GDM1 (cell line): ENCODE measurements around the gene CD300A.
A peak's percentile ranks its signal among the peaks of the same experiment; 100 is the strongest.
"Not testable (repeated sequence)": the region's sequence is repeated elsewhere in the genome, so short reads cannot be mapped to it uniquely, and the experiment has no call there.

Source experiments
- DNase-seq: peaks from one replicate; lab custom pipeline; 2025; lab: John Stamatoyannopoulos, UW

The CD300A gene

GRCh38 chr17:74478420-74479100 is 12.1 kb downstream of the CD300A start:
- DNase-seq, result no peak

GRCh38 chr17:74480290-74480689 is 13.9 kb downstream of the CD300A start:
- no peak for DNase-seq

- DNase-seq, result no peak
Measured at GRCh38 chr17:74481621-74482020, 15.2 kb downstream of the CD300A start.

- DNase-seq, result no peak
Measured at GRCh38 chr17:74484066-74484465, 17.6 kb downstream of the CD300A start.

- DNase-seq, result no peak
Measured at GRCh38 chr17:74485022-74485743, 18.7 kb downstream of the CD300A start.

GRCh38 chr17:74485841-74486240 is 19.4 kb downstream of the CD300A start:
- no peak for DNase-seq

- DNase-seq, result not testable (repeated sequence)
Measured at GRCh38 chr17:74488276-74488675, 21.8 kb downstream of the CD300A start.

- DNase-seq, result no peak
Measured at GRCh38 chr17:74490716-74491115, 24.3 kb downstream of the CD300A start.

GRCh38 chr17:74491626-74492025 is 25.2 kb downstream of the CD300A start:
- DNase-seq, result no peak

- peak; percentile 54 for DNase-seq
Measured at GRCh38 chr17:74493331-74493833, 26.9 kb downstream of the CD300A start.

GRCh38 chr17:74497471-74497870 is 31.0 kb downstream of the CD300A start:
- DNase-seq, result no peak

GRCh38 chr17:74499992-74500391 is 33.6 kb downstream of the CD300A start:
- DNase-seq, result no peak

GRCh38 chr17:74502861-74503260 is 36.4 kb downstream of the CD300A start:
- no peak for DNase-seq

GRCh38 chr17:74503949-74504348 is 37.5 kb downstream of the CD300A start:
- not testable (repeated sequence) for DNase-seq

GRCh38 chr17:74508156-74508555 is 41.7 kb downstream of the CD300A start:
- no peak for DNase-seq

GRCh38 chr17:74512036-74512435 is 45.6 kb downstream of the CD300A start:
- no peak for DNase-seq

- DNase-seq, result peak; percentile 54
Measured at GRCh38 chr17:74512624-74513091, 46.2 kb downstream of the CD300A start.

GRCh38 chr17:74513987-74514631 is 47.7 kb downstream of the CD300A start:
- DNase-seq, result no peak

- no peak for DNase-seq
Measured at GRCh38 chr17:74514632-74515334, 48.3 kb downstream of the CD300A start.

GRCh38 chr17:74515941-74516340 is 49.5 kb downstream of the CD300A start:
- no peak for DNase-seq

GRCh38 chr17:74516561-74517328 is 50.3 kb downstream of the CD300A start:
- DNase-seq, result no peak
